Cardiac fibroblast (primary cell): ENCODE results near the gene LTBP4.

Experiments used
- DNase-seq, 2 donors: peaks; one replicate each; pipeline versions ENCODE4 v3.0.0 to v3.0.0-alpha.2; 2010; ENCODE audit warnings: low read depth in 2 of 2
- H3K4me3 ChIP-seq, 2 donors: replicated peaks in 1 of 2; 1 replicate in 1 of 2; 2 replicates in 1 of 2; pipeline ENCODE4 v1.5.1; 2011; ENCODE audit warnings: low read depth in 2 of 2, low read length in 2 of 2, mild to moderate bottlenecking in 2 of 2, moderate library complexity in 1 of 2
- TF ChIP-seq, protein P1 (sequence below): IDR thresholded peaks from one replicate; pipeline ENCODE4 v1.5.1; 2011; ENCODE audit warnings: low read depth, mild to moderate bottlenecking, low read length, inconsistent platforms

Gene LTBP4

DNA sequence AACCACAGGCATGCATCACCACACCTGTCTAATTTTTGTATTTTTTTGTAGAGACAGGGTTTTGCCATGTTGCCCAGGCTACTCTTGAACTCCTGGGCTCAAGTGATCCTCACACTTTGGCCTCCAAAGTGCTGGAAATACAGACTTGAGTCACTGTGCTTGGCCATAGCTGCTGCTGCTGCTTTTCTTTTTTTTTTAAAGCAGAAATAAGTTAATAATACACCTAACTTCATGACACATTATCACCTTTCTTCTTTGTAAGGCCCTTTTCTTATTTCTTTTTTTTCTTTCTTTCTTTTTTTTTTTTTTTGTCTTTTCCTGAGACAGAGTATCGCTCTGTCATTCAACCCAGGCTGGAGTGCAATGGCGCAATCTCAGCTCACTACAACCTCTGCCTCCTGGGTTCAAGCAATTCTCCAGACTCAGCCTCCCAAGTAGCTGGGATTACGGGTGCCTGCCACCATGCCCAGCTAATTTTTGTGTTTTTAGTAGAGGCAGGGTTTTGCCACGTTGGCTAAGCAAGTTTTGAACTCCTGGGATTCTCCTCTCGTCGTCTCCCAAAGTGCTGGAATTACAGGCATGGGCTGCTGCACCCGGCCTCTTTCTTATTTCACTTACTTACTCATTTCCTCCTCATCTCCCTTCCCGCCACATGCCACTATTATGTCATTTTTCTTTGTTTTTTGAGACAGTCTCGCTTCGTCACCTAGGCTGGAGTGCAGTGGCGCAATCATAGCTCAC, 15.8 kb upstream of the LTBP4 start:
- DNase-seq, result peak; percentile 64 to 95
- H3K4me3 ChIP-seq, result no peak overlapping the region
- TF ChIP-seq, protein P1, sequence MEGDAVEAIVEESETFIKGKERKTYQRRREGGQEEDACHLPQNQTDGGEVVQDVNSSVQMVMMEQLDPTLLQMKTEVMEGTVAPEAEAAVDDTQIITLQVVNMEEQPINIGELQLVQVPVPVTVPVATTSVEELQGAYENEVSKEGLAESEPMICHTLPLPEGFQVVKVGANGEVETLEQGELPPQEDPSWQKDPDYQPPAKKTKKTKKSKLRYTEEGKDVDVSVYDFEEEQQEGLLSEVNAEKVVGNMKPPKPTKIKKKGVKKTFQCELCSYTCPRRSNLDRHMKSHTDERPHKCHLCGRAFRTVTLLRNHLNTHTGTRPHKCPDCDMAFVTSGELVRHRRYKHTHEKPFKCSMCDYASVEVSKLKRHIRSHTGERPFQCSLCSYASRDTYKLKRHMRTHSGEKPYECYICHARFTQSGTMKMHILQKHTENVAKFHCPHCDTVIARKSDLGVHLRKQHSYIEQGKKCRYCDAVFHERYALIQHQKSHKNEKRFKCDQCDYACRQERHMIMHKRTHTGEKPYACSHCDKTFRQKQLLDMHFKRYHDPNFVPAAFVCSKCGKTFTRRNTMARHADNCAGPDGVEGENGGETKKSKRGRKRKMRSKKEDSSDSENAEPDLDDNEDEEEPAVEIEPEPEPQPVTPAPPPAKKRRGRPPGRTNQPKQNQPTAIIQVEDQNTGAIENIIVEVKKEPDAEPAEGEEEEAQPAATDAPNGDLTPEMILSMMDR, result no peak

DNA sequence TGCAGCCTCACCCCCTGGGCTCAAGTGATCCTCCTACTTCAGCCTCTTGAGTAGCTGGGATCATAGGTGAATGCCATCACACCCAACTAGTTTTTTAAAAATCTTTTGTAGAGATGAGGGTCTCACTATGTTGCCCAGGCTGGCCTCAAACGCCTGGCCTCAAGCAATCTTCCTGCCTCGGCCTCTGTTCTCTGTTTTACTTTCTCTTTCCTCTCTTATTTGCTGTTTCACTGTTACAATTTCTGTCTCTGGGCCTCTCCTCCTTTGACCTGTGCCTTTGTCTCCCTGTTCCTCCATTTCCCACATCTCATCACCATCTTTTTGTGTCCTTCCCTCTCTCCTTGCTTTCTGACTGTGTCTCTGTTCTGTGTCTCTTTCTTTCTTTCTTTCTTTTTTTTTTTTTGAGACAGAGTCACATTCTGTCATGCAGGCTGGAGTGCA, 15.2 kb upstream of the LTBP4 start:
- H3K4me3 ChIP-seq, result no peak overlapping the region
- TF ChIP-seq, protein P1, result no peak
- no peak for DNase-seq

DNA sequence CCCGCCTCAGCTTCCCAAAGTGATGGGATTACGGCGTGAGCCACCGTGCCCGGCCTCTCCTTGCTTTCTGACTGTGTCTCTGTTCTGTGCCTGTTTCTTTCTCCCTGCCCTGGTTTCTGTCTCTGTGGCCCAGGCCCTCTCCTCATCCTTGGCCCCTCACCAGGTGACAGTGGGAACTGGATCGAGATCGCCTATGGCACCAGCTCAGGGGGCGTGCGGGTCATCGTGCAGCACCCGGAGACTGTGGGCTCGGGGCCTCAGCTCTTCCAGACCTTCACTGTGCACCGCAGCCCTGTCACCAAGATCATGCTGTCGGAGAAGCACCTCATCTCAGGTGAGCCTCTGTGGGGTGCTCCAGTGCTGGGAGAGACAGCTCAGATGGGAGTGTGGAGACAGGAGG, 14.6 kb upstream of the LTBP4 start:
- H3K4me3 ChIP-seq, result no peak overlapping the region
- no peak for DNase-seq
- TF ChIP-seq, protein P1, result no peak

- no peak overlapping the region for H3K4me3 ChIP-seq
- TF ChIP-seq, protein P1, result no peak
- peak in 1 of 2 donors; percentile 66 for DNase-seq
Measured at GRCh38 chr19:40588110-40588854, 12.9 kb upstream of the LTBP4 start.

DNA sequence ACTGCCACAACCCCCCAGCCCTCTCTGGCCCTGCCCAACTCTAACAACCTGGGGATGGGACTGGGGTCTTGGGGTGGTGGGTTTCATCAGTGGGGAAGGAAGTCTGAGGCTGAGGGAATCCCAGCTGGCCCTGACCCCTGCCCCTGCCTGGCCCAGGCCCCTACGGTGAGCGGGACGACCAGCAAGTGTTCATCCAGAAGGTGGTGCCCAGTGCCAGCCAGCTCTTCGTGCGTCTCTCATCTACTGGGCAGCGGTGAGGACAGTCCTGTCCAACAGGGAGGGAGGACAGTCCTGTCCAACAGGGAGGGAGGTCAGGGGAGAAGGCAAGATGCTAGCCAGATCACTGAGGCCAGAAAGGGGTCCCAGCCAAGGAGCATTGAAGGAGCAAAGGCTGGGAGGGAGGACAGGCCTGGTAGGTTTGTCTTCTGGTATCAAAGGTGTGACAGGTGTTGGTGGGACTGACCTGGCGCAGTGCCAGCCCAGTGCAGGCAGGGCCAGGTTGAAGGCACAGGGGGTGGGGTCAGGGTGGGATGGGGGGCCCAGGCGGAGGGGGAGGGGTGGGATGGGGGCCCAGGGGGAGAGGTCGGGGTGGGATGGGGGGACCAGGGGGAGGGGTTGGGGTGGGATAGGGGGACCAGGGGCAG, 12.1 kb upstream of the LTBP4 start:
- H3K4me3 ChIP-seq, result no peak overlapping the region
- no peak for DNase-seq
- TF ChIP-seq, protein P1, result no peak

- H3K4me3 ChIP-seq, result no peak overlapping the region
- no peak for DNase-seq
- TF ChIP-seq, protein P1, result no peak
Measured at GRCh38 chr19:40589591-40590429, 11.4 kb upstream of the LTBP4 start.
